ENCODE data around the gene TRIOBP. TPM values are rescaled to one million over a fixed set of nuclear protein-coding genes. Genes with fewer than 3 reads are reported as not detected.
"Not testable (repeated sequence)": the region's sequence is repeated elsewhere in the genome, so short reads cannot be mapped to it uniquely, and the experiment has no call there.

Gene TRIOBP
- total and polyA plus RNA-seq, 8 donors: 57.4 to 84.9 (median 71.4) TPM

DNA sequence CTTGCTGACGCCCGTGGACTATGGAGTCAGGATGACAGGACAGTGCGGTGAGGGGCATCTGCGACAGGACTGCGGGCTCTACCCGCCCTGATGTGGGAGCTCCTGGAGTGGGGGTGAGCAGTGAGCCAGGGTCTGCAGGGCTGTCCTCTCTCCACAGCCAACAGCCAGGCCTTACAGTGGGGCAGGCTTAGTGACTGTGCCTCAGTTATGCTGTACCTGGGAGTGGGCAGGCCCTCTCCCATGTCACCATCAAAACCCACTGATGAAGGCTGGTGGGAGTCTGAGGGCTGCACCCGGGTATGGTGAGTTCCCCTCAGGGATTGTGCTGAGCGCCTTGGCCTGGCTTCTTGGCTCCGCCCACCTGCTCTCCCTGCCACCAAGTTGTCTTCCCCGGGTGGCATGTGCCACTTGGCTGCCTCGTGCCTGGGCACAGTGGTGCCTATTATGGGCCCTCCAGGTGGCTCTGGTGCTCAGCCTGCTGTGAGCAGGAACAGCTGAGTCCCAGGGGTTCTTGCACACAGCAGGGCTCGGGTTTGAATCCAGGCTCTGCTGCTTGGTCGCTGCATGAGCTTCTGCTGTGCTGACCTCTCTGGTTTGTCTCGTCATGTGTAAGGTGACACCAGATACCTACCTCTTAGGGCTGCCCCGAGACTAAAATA, 4.1 kb upstream of the TRIOBP start:
- DNase-seq (peak in 1 of 4 donors; percentile 72), ATAC-seq (no peak)
- Histone ChIP-seq H3K9me3 (no peaks in the 10 kb centered on the region), H3K4me3 (no peak overlapping the region), H3K36me3 (peaks cover 0 to 71% of the 10 kb centered on the region in 2 donors), H3K27ac (no peak overlapping the region), H3K4me1 (peaks cover 11 to 31% of the 10 kb centered on the region in 2 donors), H3K27me3 (no peaks in the 10 kb centered on the region)
- intact Hi-C loops (cut with DNase I): no loop called here
- TF ChIP-seq, protein P1, sequence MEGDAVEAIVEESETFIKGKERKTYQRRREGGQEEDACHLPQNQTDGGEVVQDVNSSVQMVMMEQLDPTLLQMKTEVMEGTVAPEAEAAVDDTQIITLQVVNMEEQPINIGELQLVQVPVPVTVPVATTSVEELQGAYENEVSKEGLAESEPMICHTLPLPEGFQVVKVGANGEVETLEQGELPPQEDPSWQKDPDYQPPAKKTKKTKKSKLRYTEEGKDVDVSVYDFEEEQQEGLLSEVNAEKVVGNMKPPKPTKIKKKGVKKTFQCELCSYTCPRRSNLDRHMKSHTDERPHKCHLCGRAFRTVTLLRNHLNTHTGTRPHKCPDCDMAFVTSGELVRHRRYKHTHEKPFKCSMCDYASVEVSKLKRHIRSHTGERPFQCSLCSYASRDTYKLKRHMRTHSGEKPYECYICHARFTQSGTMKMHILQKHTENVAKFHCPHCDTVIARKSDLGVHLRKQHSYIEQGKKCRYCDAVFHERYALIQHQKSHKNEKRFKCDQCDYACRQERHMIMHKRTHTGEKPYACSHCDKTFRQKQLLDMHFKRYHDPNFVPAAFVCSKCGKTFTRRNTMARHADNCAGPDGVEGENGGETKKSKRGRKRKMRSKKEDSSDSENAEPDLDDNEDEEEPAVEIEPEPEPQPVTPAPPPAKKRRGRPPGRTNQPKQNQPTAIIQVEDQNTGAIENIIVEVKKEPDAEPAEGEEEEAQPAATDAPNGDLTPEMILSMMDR (IDR thresholded peaks at IDR 0.05): no peak

DNA sequence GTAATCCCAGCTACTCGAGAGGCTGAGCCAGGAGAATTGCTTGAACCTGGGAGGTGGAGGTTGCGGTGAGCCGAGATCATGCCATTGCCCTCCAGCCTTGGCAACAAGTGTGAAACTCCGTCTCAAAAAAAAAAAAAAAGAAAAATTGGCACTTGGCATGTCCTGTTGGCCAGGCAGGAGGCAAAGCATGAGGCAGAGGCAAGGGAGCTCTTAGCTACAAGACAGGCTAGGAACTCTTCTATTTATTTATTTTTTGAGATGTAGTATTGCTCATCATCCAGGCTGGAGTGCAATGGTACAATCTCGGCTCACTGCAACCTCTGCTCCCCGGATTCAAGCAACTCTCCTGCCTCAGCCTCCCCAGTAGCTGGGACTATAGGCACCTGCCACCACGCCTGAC, 2.7 kb upstream of the TRIOBP start:
- ATAC-seq: not testable (repeated sequence)

DNA sequence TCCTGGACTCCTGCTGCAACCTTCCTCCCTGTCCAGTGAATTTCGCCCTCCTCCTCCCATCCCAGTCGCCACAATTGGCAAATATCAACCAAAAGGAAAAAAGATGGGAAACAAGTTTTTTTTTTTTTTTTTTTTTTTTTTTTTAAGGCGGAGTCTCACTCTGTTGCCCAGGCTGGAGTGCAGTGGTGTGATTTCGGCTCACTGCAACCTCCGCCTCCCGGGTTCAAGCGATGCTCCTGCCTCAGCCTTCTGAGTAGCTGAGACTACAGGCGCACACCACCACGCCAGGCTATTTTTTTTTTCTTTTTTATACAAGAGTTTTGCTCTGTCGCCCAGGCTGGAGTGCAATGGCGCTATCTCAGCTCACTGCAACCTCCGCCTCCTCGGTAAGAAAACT, 590 bp upstream of the TRIOBP start:
- intact Hi-C loops (cut with DNase I); H3K27ac ChIP-seq; H3K4me3 ChIP-seq; H3K9me3 ChIP-seq; H3K27me3 ChIP-seq; DNase-seq; ATAC-seq: not testable (repeated sequence)
- Histone ChIP-seq H3K36me3 (peaks cover 0 to 36% of the 10 kb centered on the region in 2 donors), H3K4me1 (peaks cover 11 to 22% of the 10 kb centered on the region in 2 donors)

More for the DNA sequence above, 2.7 kb upstream of the TRIOBP start:
- H3K27me3 ChIP-seq; H3K9me3 ChIP-seq; intact Hi-C loops (cut with DNase I); H3K27ac ChIP-seq; H3K4me3 ChIP-seq; DNase-seq: not testable (repeated sequence)
- peaks cover 11 to 18% of the 10 kb centered on the region in 2 donors for H3K4me1 ChIP-seq
- H3K36me3 ChIP-seq: peaks cover 0 to 57% of the 10 kb centered on the region in 2 donors

DNA sequence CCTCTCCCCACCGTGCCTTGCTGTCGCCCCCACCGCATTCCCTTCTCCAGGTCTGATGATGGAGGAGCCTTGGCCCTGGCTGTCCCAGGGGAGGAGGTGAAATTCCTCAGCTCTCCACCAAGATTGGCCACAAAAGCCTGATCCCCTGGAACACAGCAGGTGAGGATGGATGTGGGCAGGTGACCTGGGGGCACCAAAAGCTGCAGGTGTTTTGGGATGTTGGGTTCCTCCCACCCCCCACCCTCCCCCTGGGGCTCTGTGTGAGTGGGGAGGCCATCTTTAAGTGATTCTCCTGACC, 639 bp downstream of the TRIOBP start:
- TF ChIP-seq, protein P1 (IDR thresholded peaks at IDR 0.05): no peak
- Histone ChIP-seq H3K36me3 (peaks cover 0 to 24% of the 10 kb centered on the region in 2 donors), H3K4me3 (no peak overlapping the region), H3K4me1 (peaks cover 11 to 30% of the 10 kb centered on the region in 2 donors), H3K27ac (no peak overlapping the region), H3K9me3 (no peaks in the 10 kb centered on the region), H3K27me3 (no peaks in the 10 kb centered on the region)
- intact Hi-C loops (cut with DNase I): no loop called here
- DNase-seq (no peak), ATAC-seq (no peak)

DNA sequence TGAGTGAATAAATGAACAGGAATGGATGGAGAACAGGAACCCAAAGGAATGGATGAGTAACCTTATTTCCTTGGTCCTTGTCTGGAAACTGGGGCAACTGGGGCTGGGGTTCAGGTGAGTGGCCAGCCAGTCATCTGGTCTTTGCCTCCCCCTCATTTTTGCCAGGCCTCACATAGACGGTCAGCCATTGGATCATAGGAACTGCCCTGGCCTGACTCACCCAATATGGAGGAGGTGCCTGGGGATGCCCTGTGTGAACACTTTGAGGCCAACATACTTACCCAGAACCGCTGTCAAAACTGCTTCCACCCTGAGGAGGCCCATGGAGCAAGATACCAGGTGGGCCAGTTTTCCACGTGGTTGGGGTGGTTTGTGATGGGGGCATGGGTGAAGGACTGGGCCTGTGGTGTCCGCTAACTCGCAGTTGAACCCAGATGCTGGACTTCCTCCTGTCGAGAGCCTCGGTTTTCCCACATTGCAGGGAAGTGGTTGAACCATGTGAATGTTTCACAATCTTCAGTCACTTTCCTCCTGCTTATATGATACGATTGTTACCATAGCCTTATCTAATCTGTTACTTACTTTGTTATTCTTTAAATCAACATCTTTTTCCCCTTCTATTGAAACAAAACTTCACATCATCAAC, 4.4 kb downstream of the TRIOBP start:
- Histone ChIP-seq H3K4me1 (peaks cover 5 to 32% of the 10 kb centered on the region in 2 donors), H3K4me3 (no peak overlapping the region), H3K36me3 (no peaks in the 10 kb centered on the region), H3K27ac (peak overlapping the region in 1 of 2 donors; percentile 69), H3K27me3 (no peaks in the 10 kb centered on the region), H3K9me3 (no peaks in the 10 kb centered on the region)
- TF ChIP-seq, protein P1 (IDR thresholded peaks at IDR 0.05): no peak
- intact Hi-C loops (cut with DNase I): no loop called here
- no peak for ATAC-seq
- peak in 1 of 4 donors; percentile 49 for DNase-seq

DNA sequence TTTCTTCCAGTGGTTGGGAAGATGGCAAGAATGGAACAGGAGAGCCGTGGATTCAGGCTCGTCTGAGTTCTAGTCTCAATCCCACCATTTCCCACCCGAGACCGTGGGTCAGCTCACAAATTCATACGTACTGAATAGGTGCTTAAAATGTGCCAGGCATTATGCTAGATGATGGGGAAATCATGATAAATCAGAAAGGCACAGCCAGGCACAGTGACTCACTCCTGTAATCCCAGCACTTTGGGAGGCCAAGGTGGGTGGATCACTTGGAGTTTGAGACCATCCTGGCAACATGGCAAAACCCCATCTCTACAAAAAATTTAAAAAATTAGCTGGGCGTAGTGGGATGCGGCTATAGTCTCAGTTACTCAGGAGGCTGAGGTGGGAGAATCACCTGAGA, 7.1 kb downstream of the TRIOBP start:
- intact Hi-C loops (cut with DNase I): no loop called here
- TF ChIP-seq, protein P1 (IDR thresholded peaks at IDR 0.05): no peak
- Histone ChIP-seq H3K36me3 (no peaks in the 10 kb centered on the region), H3K4me3 (no peak overlapping the region), H3K27ac (no peak overlapping the region), H3K4me1 (peaks cover 0 to 28% of the 10 kb centered on the region in 2 donors), H3K9me3 (no peaks in the 10 kb centered on the region), H3K27me3 (no peaks in the 10 kb centered on the region)
- DNase-seq (no peak), ATAC-seq (no peak)
